K562 (cell line): Measurements from ENCODE around the gene PDLIM7. TPM values are rescaled to one million over a fixed set of nuclear protein-coding genes. Genes with fewer than 3 reads are reported as not detected.

ENCODE experiments used
- BCL6 ChIP-seq: fragments of 250-450 bp; sonication (Bioruptor Pico); IDR thresholded peaks from 2 replicates; pipeline ENCODE4 v1.4.0; 2020
- CSDE1 ChIP-seq, 2 experiments: fragments of 450-650 bp; IDR thresholded peaks; 2 replicates each; pipeline ENCODE4 v1.6.1; 2016; ENCODE audit warnings: mild to moderate bottlenecking in 1 of 2
- HMG20B ChIP-seq: fragments of 250-450 bp; sonication (Bioruptor Pico); IDR thresholded peaks from 2 replicates; pipeline ENCODE4 v1.5.0; 2021; ENCODE audit warnings: mild to moderate bottlenecking
- HOXB6 ChIP-seq: fragments of 250-450 bp; sonication (Bioruptor Pico); IDR thresholded peaks from 2 replicates; pipeline ENCODE4 v1.5.1; 2022; ENCODE audit warnings: mild to moderate bottlenecking, borderline replicate concordance
- KAT2B ChIP-seq: IDR thresholded peaks from one replicate; pipeline ENCODE4 v1.6.1; 2012; ENCODE audit warnings: low read depth, mild to moderate bottlenecking, control low read depth, inconsistent platforms, low read length, moderate library complexity
- NFATC3 ChIP-seq: fragments of 450-650 bp; IDR thresholded peaks from 2 replicates; pipeline ENCODE4 v1.6.1; 2017; ENCODE audit warnings: mild to moderate bottlenecking
- POLR2AphosphoS5 ChIP-seq: IDR thresholded peaks from 2 replicates; pipeline ENCODE4 v1.6.1; 2011; ENCODE audit warnings: mild to moderate bottlenecking, low read depth, low read length, moderate library complexity; ENCODE audit not compliant: control insufficient read depth, insufficient read depth
- POLR3G ChIP-seq: IDR thresholded peaks from 2 replicates; pipeline ENCODE4 v1.6.1; 2011; ENCODE audit not compliant: insufficient read length, insufficient replicate concordance; ENCODE audit errors: extremely low read depth
- POU5F1 ChIP-seq: fragments of 150-350 bp; IDR thresholded peaks from 2 replicates; pipeline ENCODE4 v1.6.1; 2014; ENCODE audit warnings: borderline replicate concordance, low read length, low read depth, mild to moderate bottlenecking; ENCODE audit not compliant: partially characterized antibody
- PYGO2 ChIP-seq: fragments of 450-650 bp; IDR thresholded peaks from 2 replicates; pipeline ENCODE4 v1.6.1; 2016; ENCODE audit warnings: mild to moderate bottlenecking, missing genetic modification characterization, moderate library complexity, missing compliant biosample characterization
- ZBTB5 ChIP-seq: fragments of 450-650 bp; IDR thresholded peaks from 2 replicates; pipeline ENCODE4 v1.6.1; 2017; ENCODE audit warnings: antibody characterized with exemption
- ZNF124 ChIP-seq: sonication (generic); formaldehyde crosslinking; IDR thresholded peaks from 2 replicates; pipeline ENCODE4 v1.8.1; 2022; ENCODE audit warnings: missing genetic modification reagents
- ZNF217 ChIP-seq: sonication (generic); formaldehyde crosslinking; IDR thresholded peaks from 2 replicates; pipeline ENCODE4 v1.8.0; 2022; ENCODE audit warnings: mild to moderate bottlenecking, missing genetic modification reagents
- ZNF584 ChIP-seq: fragments of 200-800 bp; sonication (Bioruptor generic); IDR thresholded peaks from 2 replicates; pipeline ENCODE4 v1.6.1; 2016; ENCODE audit warnings: low read depth, mild to moderate bottlenecking, missing genetic modification characterization, missing compliant biosample characterization
- polyA plus RNA-seq, 8 experiments: library from polyadenylated mRNA; depleted of rRNA in 4 of 8; stranded (reverse) in 5 of 8; unstranded in 3 of 8; fragments of >200 nt; fragmentation: Nextera tagmentation in 2 of 8; fragmentation: Illumina TruSeq in 1 of 8; extraction: Ambion mirVana in 2 of 8; extraction: Trizol in 1 of 8; gene quantifications; 2 replicates each; pipeline versions ENCODE4 v1.2.1 to v1.2.3, GENCODE V29; 2011 to 2014; ENCODE audit warnings: inconsistent platforms in 1 of 8, missing spikeins in 1 of 8
- total RNA-seq, 7 experiments: library from RNA; depleted of rRNA in 6 of 7; stranded (reverse); fragments of >200 nt in 6 of 7; fragmentation: Illumina TruSeq in 2 of 7; extraction: Trizol in 2 of 7; gene quantifications; 2 replicates each; pipeline versions ENCODE4 v1.2.1 to v1.2.3, GENCODE V29; 2011 to 2021; ENCODE audit warnings: low replicate concordance in 1 of 7
- TF ChIP-seq, protein P1 (sequence below): IDR thresholded peaks from 2 replicates; pipeline ENCODE4 v1.6.1; 2016; ENCODE audit warnings: missing genetic modification characterization, missing compliant biosample characterization
- TF ChIP-seq, protein P2 (sequence below): sonication (generic); formaldehyde crosslinking; IDR thresholded peaks from 2 replicates; pipeline ENCODE4 v1.8.0; 2023; ENCODE audit warnings: missing genetic modification reagents, mild to moderate bottlenecking, borderline replicate concordance
- TF ChIP-seq, protein P3 (sequence below): IDR thresholded peaks from 2 replicates; pipeline ENCODE4 v1.6.1; 2012; ENCODE audit warnings: low read depth, low read length, improper control_type of control experiment, borderline replicate concordance

Gene PDLIM7
- total and polyA plus RNA-seq, 9 of the 15 experiments (the other 6 are each of a cell fraction or from before 2014, with no cell fraction given) = 2.1 to 124 (median 32.6) TPM

DNA sequence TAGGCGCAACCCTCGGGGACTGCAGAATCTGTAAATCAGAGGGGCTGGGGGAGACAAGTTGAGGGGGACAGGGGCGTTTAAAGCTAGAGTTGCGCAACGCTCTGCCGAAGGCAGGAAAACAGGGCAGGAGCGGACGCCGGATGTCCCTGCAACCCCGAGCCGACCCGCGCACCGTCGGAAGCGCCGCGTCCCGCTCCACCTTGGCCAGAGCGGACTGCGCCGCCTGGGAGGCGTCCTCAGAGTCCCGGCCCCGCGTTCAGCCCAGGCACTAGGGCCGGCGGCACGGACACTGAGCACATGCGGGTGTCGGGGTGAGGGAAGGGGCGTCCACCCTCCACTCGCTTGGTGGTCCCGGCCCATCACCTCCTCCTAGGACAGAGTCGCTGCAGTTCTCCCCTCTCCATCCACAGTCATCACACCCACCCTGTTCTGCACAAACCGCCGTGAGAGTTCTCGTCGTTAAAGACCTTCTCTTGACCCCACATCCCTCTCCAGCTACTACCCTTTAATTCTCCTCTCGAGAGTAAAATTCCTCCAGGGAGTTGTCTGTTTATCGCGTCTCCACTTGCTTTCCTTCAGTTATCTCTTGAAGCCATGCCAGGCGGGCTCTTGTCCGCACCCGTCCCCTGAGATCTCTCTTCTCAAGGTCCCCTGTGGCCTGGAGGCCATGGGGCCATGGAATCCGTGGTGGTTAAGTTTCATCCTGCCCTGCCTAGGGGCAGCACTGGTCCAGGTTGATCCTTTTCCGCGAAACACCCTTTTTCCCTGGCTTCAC, 796 bp upstream of the PDLIM7 start (continued):
- no peak for TF ChIP-seq PYGO2 (tag)
- TF ChIP-seq POU5F1 = no peak
- TF ChIP-seq, protein P1, sequence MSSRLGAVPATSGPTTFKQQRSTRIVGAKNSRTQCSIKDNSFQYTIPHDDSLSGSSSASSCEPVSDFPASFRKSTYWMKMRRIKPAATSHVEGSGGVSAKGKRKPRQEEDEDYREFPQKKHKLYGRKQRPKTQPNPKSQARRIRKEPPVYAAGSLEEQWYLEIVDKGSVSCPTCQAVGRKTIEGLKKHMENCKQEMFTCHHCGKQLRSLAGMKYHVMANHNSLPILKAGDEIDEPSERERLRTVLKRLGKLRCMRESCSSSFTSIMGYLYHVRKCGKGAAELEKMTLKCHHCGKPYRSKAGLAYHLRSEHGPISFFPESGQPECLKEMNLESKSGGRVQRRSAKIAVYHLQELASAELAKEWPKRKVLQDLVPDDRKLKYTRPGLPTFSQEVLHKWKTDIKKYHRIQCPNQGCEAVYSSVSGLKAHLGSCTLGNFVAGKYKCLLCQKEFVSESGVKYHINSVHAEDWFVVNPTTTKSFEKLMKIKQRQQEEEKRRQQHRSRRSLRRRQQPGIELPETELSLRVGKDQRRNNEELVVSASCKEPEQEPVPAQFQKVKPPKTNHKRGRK (tag) = no peak
- TF ChIP-seq, protein P2, sequence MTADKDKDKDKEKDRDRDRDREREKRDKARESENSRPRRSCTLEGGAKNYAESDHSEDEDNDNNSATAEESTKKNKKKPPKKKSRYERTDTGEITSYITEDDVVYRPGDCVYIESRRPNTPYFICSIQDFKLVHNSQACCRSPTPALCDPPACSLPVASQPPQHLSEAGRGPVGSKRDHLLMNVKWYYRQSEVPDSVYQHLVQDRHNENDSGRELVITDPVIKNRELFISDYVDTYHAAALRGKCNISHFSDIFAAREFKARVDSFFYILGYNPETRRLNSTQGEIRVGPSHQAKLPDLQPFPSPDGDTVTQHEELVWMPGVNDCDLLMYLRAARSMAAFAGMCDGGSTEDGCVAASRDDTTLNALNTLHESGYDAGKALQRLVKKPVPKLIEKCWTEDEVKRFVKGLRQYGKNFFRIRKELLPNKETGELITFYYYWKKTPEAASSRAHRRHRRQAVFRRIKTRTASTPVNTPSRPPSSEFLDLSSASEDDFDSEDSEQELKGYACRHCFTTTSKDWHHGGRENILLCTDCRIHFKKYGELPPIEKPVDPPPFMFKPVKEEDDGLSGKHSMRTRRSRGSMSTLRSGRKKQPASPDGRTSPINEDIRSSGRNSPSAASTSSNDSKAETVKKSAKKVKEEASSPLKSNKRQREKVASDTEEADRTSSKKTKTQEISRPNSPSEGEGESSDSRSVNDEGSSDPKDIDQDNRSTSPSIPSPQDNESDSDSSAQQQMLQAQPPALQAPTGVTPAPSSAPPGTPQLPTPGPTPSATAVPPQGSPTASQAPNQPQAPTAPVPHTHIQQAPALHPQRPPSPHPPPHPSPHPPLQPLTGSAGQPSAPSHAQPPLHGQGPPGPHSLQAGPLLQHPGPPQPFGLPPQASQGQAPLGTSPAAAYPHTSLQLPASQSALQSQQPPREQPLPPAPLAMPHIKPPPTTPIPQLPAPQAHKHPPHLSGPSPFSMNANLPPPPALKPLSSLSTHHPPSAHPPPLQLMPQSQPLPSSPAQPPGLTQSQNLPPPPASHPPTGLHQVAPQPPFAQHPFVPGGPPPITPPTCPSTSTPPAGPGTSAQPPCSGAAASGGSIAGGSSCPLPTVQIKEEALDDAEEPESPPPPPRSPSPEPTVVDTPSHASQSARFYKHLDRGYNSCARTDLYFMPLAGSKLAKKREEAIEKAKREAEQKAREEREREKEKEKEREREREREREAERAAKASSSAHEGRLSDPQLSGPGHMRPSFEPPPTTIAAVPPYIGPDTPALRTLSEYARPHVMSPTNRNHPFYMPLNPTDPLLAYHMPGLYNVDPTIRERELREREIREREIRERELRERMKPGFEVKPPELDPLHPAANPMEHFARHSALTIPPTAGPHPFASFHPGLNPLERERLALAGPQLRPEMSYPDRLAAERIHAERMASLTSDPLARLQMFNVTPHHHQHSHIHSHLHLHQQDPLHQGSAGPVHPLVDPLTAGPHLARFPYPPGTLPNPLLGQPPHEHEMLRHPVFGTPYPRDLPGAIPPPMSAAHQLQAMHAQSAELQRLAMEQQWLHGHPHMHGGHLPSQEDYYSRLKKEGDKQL (CRISPR knock-in tag) = 0 out of 2 replicates have a peak, but pooled peaks have one; percentile 80
- no peak for TF ChIP-seq ZBTB5
- no peak for TF ChIP-seq BCL6 (CRISPR knock-in tag)
- TF ChIP-seq POLR2AphosphoS5 = peak; percentile 60
- TF ChIP-seq ZNF217 (CRISPR knock-in tag) = no peak
- TF ChIP-seq HOXB6 (CRISPR knock-in tag) = no peak
- no peak for TF ChIP-seq CSDE1 (IDR thresholded peaks at IDR 0.05)
- TF ChIP-seq, protein P3, sequence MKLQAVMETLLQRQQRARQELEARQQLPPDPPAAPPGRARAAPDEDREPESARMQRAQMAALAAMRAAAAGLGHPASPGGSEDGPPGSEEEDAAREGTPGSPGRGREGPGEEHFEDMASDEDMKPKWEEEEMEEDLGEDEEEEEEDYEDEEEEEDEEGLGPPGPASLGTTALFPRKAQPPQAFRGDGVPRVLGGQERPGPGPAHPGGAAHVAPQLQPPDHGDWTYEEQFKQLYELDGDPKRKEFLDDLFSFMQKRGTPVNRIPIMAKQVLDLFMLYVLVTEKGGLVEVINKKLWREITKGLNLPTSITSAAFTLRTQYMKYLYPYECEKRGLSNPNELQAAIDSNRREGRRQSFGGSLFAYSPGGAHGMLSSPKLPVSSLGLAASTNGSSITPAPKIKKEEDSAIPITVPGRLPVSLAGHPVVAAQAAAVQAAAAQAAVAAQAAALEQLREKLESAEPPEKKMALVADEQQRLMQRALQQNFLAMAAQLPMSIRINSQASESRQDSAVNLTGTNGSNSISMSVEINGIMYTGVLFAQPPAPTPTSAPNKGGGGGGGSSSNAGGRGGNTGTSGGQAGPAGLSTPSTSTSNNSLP = no peak
- TF ChIP-seq POLR3G = no peak
- no peak for TF ChIP-seq ZNF584 (CRISPR knock-in tag)
- TF ChIP-seq ZNF124 (CRISPR knock-in tag) = no peak
- no peak for TF ChIP-seq NFATC3
- TF ChIP-seq HMG20B (CRISPR knock-in tag) = no peak
- TF ChIP-seq KAT2B = no peak
